Measurements from ENCODE around the gene EHD3.

EHD3 gene

DNA sequence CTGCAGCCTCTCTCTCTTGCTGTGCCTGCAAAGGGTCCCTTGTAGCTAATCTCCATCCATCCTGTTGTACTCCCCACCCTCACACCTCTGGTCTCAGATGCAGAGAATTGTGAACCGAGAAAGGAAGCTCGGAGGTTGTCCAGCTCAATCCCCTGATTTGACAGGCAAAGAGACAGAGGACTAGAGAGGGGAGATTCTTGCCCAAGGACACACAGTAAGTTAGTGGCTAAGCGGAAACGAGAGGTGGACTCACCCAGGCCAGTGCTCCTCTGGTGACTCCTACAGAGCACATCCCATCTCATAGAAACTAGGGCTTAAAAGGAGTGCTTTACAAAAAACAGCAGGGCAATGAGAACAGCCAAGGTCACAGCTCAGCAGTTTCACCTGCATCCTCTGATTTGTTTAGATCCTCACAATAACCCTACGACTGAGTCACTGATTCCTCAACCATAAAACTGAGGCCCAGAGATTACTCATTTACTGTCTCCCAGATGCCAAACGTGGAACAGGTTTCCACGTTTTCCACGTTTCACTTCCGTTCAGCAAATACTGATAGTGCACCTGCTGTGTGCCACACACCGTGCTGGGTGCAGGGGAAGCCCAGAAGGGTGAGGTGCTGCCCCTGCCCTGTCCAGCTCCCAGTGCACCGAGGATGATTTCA is 22.1 kb downstream of the EHD3 start:
- TF ChIP-seq, protein P1, sequence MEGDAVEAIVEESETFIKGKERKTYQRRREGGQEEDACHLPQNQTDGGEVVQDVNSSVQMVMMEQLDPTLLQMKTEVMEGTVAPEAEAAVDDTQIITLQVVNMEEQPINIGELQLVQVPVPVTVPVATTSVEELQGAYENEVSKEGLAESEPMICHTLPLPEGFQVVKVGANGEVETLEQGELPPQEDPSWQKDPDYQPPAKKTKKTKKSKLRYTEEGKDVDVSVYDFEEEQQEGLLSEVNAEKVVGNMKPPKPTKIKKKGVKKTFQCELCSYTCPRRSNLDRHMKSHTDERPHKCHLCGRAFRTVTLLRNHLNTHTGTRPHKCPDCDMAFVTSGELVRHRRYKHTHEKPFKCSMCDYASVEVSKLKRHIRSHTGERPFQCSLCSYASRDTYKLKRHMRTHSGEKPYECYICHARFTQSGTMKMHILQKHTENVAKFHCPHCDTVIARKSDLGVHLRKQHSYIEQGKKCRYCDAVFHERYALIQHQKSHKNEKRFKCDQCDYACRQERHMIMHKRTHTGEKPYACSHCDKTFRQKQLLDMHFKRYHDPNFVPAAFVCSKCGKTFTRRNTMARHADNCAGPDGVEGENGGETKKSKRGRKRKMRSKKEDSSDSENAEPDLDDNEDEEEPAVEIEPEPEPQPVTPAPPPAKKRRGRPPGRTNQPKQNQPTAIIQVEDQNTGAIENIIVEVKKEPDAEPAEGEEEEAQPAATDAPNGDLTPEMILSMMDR (IDR thresholded peaks at IDR 0.05; ENCODE audit: extremely low read depth, missing control alignments) = no peak
- peak; percentile 40 for DNase-seq (ENCODE audit: low spot score)

DNA sequence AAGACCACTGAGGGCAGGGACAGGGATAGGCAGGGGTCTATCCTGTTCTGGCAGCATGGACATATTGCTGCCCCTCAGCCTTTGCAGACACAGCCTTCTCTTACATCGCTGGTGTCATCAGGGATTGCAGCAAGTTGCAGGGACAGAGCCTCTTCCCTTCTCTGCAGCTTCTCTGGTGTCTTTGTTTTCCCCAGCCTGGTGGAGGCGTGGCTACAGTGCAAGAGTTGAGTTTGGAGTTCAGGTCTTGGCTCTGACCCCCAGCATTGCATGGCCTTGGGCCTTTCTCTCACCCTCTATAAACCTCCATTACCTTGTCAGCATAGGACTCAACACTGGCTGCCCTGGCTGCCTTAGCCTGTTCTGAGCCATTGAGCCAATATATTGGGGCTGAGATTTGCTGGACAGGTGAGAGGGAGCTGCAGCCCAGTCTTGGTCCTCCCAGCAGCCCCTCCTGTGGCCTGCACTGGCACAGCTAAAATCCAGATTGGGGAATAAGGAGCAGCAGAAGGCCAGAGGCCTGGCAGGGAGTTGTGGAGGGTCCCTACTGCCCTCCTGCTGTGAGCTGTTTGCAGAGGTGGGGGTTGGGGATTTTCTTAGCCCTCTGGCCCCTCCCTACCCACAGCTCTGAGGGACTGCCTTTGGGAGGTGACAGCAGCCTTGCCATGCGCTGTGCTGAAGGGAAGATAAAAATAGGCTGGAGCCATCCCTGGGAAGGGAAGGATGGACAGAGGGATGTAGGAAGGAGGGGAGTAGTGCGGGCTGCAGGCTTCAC is 22.8 kb downstream of the EHD3 start:
- DNase-seq (ENCODE audit: low spot score) = no peak

DNA sequence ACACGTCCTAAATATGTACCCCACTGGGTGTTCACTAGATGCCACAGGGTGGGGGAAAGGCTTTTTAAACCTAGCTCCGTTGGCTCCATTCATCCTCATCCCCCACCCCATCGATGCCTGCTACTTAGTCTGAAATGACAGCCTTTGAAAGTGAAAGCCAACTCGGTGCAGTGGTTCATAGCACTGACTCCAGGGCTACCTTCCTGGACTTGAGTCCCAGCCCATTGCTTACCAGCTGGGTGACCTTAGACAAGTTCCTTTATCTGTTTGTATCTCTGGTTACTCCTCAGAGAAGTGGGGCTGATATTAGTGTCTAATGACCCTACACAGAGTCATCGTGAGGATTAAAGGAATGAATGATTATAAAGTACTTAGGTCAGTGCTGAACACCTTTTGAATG is 24.4 kb downstream of the EHD3 start:
- peak; percentile 72 for DNase-seq (ENCODE audit: low spot score)
- TF ChIP-seq, protein P1 (IDR thresholded peaks at IDR 0.05; ENCODE audit: extremely low read depth, missing control alignments) = no peak

More for the DNA sequence above, 22.8 kb downstream of the EHD3 start:
- TF ChIP-seq, protein P1 (IDR thresholded peaks at IDR 0.05; ENCODE audit: extremely low read depth, missing control alignments) = no peak

- no peak for DNase-seq (ENCODE audit: low spot score)
- TF ChIP-seq, protein P1 (IDR thresholded peaks at IDR 0.05; ENCODE audit: extremely low read depth, missing control alignments) = no peak
Measured at GRCh38 chr2:31259075-31259474, 25.1 kb downstream of the EHD3 start.

DNA sequence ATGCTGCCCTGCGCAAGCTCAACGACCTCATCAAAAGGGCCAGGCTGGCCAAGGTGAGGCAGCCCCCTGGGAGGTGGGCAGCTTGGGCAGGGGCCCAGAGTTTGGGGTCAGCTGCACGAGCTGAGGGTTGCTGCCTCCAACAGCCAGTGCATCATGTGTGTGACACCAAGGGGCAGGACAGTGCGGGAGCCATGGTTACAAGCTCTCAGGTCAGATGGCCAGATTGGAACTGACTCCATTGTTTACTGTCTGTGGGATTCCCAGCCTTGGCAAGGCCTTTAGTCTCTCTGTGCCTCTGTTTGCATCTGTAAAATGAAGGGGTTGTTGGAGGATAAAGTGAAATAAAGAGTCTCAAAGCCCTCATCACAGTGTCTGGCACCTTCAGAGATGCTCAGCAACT is 26.9 kb downstream of the EHD3 start:
- TF ChIP-seq, protein P1 (IDR thresholded peaks at IDR 0.05; ENCODE audit: extremely low read depth, missing control alignments) = no peak

GRCh38 chr2:31263636-31264190 is 29.8 kb downstream of the EHD3 start:
- TF ChIP-seq, protein P1 (IDR thresholded peaks at IDR 0.05; ENCODE audit: extremely low read depth, missing control alignments) = no peak
- DNase-seq (ENCODE audit: low spot score) = no peak

More for the DNA sequence above, 26.9 kb downstream of the EHD3 start:
- no peak for DNase-seq (ENCODE audit: low spot score)

DNA sequence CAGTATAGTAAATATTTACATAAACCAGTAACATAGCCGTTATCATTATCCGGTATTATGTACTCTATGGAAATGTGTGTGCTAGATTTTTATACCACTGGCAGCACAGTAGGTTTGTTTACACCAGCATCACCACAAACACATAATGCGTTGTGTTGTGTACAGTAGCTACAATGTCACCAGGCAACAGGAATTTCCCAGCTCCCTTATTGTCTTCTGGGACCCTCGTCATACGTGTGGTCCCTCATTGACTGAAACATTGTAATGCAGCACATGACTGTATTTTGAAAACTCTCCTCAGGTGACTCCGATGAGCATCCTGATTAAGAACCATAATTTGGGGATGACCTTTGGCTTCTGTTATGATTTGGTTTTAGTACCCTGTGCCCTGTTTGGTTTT is 31.3 kb downstream of the EHD3 start:
- DNase-seq (ENCODE audit: low spot score) = no peak
- TF ChIP-seq, protein P1 (IDR thresholded peaks at IDR 0.05; ENCODE audit: extremely low read depth, missing control alignments) = no peak

Data from GM20000 (cell line).